NCI-H128 (cell line): Measurements from ENCODE around the gene EEF1AKMT4.
"Not testable (repeated sequence)": the region's sequence is repeated elsewhere in the genome, so short reads cannot be mapped to it uniquely, and the experiment has no call there.

ENCODE experiments used
- DNase-seq: peaks from one replicate; lab custom pipeline; 2025; ENCODE audit not compliant: unreplicated experiment; lab: John Stamatoyannopoulos, UW

Gene EEF1AKMT4

DNA sequence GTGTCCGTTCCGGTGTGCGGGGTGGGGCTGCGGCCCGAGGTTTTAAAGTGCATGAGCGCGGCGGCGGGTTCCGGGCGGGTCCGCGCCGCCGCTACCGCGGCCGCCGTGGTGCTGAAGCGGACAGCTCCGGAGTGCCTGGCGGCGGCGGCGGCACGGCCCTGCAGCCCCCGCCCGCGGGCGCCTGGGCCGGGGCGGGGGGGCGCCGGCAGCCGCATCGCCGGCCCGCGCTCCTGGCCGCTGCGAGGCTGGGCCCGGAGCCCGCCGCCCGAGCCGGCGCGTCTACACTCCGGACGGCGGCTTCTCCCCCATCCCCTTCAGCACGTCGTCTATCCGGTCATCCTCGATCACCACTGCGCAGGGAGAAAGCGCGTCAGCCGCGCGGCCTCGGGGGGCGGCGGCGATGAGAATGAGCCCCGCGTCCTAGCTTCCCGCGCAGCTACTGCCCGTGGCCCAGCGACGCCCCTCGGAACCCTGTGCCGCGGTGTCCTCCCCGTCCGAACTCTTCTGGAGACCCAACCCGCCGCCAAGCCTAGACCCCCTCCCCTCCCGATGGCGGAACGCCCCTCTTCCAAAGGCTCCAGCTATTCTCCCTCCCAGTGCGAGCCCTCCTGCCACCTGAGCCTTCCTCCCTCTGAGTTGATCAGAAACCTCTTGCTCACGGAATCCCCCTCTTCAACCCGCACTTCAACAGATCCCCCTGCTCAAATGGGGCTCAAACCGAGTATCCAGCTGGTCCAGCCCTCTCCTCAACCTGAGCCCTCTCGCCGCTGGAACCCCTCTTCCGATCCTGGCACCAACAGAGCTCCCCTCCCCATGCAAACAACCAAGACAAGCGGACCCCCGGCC lies 10.6 kb downstream of the EEF1AKMT4 start:
- no peak for DNase-seq

DNA sequence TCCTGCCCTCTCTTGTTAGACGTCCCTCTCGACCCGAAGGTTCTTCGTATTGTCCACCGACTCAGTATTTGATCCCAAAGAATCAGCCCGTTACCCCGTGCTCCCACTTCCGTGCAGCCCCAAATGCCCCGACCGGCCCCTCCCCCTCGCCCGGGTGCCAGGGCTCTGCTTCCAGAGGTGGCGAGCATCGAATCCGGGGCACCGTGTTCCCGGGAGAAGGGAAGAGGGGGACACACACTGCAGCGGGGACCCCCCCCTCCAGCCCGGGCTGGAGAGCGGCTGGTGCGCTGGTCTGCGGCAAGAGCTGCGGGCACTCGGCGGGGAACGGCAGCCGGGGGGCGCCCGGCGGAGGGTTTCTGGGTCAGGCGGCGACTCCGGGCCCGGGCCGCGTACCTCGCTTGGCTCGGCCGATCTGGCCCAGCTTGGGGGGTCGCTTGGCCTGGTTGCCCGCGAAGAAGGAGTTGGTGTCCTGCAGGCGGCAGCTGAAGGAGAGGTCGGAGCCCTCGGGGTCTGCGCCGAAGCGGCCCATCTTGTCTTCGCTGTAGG lies 11.3 kb downstream of the EEF1AKMT4 start:
- DNase-seq, result no peak

DNA sequence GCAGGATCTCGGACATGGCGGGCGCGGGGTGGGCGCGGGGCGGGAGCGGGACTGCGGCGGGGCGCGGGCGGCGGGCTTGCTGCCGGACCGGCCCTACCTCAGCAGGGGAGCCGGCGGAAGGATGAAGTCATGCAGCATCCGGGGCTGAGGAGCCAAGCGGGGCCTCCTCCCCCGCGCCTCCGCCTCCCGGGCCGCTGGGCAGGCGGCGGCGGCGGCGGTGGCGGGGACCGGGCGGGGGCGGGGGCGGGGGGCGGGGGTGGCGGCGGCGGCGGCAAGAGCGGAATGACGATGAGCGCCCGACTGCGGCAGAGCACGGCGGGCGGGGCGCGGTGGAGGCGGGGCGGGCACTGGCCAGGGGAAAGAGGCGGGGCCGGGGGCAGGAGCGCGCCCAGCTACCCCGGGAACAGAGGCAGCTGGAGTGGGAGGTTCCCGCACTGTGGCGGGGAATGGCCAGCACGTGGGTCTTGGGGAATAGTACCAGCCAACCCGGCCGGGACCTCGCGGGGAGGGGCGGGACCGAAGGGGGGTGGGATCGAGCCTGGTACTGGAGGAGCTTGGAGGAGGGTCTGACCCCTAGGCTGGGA lies 11.9 kb downstream of the EEF1AKMT4 start, which contains the start of gene CAMK2N2:
CAMK2N2 (minus strand) TSS at position 284 of the 584 bp plus-strand sequence; CDS start at position 16, 268 bp downstream.
- peak; percentile 91 for DNase-seq

DNA sequence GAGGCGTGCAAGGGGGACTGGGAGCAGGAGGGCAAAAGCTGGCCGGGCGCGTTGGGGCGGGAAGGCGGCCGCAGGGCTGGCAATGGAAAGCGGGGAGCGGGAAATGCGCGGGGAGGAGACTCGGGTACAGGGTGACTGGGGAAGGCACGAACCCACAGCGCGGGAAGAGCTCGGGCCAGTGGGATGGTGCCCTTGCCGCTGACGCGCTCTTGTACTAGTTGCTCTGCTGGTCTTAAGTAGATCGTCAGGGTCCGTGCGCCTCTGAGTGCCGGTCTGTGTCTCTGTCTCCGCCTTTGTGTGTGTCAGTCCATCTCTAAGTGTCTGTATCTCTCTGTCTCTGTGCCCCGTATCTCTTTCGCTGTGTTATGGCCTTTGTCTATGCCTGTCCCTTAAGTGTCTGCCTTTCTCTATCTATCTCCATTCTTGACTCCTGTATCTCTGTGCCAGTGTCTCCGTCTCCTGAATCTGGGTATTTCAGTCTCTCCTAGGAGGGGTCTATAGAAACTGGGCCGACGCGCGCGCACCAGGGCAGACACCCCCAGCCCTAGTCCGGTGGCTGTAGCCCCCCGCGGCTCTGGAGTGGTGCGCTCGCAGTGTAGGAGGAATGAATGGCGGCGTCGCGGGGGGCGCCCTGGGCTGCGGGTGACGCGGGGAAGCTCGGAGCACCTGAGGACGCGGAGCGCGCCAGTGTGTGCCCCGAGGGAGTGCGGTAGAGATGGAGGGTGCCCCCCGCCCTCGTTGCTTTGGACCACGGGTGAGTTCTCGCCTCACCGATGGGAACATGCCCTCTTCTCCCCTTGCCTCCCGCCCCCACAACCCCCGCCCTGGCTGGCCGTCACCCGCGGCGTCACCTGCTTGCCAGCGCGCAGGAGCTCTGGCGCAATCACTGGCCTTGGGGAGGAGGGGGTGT lies 12.6 kb downstream of the EEF1AKMT4 start:
- DNase-seq, result no peak

DNA sequence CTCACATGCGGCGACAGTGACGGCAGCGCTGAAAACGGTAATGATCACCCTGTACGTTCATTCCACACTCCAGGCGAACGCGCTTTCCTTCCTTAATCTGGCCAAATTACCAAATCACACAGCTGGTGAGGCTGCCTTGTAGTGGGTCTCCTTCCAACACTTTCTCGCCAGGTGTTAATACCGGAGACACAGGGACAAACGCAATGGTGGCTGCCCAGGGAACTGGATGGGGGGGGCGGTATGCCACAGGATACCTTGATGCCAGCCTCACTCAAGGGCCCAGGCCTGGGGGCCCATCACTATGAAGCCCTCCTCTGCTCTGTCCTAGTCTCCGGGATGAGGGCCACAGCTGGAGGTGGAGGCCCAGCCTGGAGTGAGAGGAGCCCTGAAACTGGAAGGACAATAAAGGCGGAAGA lies 13.3 kb downstream of the EEF1AKMT4 start:
- DNase-seq, result no peak

DNA sequence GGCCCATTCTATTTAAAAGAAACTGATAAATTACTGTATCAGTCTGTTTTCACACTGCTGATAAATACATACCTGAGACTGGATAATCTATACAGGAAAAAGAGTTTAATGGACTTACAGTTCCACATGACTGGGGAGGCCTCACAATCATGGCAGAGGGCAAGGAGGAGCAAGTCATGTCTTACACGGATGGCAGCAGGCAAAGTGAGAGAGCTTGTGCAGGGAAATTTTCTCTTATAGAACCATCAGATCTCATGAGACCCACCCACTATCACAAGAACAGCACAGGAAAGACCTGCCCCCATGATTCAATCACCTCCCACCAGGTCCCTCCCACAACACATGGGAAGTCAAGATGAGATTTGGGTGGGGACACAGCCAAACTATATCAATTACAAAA lies 17.8 kb downstream of the EEF1AKMT4 start:
- DNase-seq, result not testable (repeated sequence)

DNA sequence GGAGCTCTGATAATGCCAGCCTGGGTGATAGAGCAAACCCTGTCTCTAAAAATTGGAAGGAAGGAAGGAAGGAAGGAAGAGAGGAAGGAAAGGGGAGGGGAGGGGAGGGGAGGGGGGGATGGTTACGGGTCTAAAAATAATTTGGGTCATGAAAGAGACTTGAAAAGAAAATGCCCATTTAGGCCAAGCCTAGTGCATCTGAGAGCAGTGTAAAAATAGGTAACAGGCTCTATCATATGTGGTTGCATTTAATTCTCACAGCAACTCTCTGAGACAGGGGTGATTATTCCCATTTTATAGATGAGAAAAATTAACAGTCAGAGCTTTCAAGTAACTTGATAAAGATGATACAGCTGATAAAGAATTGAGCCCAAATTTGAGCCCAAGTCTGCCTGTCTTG lies 22.8 kb downstream of the EEF1AKMT4 start:
- no peak for DNase-seq

DNA sequence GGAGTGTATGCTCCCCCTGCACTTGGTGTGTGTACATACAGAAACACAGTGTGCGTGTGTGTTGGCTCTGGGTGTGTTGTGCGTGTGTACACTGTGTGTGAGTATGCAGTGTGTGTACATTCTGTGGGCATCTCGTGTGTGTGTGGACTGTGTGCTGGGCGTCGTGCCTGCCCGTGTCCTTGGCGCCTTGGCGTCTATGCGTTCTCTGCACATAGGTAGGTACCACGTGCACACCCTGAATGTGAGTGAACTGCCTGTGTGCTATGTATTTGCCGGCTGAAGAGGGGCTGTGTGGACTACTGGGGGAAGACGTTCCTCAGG lies 25.9 kb downstream of the EEF1AKMT4 start:
- DNase-seq, result no peak

DNA sequence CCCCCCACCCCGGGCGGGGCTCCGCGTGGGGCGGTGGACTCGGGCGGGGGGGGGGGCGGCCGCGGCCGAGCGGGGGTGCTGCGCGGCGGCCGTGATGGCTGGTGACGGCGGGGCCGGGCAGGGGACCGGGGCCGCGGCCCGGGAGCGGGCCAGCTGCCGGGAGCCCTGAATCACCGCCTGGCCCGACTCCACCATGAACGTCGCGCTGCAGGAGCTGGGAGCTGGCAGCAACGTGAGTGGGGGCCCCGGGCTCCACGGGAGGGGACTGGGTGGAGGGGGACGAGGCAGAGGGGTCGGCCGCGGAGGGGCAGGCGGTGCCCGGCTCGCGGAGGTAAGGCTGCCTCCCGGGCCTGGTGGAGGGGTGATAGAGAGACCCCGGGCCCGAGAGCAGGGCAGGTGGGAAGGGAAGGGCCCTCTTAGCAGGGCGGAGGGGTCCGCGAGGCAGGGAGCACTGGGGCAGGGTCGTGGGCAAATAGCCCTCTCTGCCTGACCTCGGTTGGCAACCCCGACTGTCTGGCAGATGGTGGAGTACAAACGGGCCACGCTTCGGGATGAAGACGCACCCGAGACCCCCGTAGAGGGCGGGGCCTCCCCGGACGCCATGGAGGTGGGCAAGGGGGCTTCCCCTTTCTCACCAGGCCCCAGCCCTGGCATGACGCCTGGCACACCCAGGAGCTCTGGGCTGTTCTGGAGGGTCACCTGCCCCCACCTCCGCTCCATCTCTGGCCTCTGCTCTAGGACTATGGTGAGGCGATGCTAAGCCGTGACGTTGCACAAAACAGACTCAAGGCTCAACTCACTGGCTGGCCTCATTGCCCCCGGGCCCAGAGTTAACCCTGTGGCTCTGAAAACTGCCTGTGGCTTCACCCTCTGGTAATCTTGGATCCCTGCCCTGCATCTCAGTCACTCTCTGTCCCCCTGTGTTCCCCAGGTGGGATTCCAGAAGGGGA lies 26.8 kb downstream of the EEF1AKMT4 start, which contains the start of gene ECE2:
ECE2 (plus strand) TSS at position 62 of the 950 bp plus-strand sequence; CDS start at position 194, 132 bp downstream.
- DNase-seq, result no peak

DNA sequence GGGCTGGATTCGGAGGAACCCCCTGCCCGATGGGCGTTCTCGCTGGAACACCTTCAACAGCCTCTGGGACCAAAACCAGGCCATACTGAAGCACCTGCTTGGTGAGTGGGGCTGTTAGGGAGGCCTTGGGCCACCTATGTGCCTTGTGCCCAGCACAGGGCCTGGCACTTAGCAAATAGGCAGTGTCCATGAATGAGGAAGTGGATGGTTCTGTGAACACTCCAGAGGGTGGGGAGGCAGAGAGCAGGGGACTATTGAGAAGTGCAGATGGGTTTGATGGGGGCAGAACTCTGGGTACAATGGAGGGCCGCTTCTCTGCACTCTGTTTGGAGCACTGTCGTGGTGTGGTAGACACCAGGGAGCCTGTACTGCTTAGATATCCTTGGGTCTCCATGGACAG lies 27.9 kb downstream of the EEF1AKMT4 start:
- no peak for DNase-seq

DNA sequence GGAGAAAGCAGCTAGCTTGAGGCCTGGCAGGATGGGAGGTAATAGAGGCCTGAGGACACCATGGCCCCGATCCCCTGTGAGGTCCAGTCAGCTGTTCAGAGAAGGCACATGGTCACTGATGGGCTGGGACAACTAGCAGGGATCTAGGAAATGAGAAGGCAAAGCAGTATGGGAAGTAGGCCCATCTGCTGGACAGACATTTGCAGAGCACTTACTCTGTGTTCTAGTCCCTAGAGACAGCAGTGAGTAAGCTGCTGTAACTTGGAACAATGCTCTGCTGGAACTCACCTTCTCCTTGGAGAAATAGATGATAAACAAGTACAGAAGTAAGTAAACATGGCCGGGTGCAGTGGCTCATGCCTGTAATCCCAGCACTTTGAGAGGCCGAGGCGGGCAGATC lies 33.5 kb downstream of the EEF1AKMT4 start:
- DNase-seq, result no peak

DNA sequence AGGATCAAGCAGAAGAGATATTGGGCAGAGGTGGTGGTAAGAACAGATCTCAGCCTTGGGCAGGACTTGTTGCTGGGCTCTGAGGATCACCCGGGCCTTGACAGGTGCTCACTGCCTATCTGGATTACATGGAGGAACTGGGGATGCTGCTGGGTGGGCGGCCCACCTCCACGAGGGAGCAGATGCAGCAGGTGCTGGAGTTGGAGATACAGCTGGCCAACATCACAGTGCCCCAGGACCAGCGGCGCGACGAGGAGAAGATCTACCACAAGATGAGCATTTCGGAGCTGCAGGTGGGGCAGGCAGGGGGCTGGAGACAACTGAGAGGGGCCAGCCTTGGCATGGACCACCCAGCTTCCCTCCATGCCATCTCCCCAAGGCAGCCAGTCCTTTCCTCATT lies 34.2 kb downstream of the EEF1AKMT4 start:
- DNase-seq, result no peak

DNA sequence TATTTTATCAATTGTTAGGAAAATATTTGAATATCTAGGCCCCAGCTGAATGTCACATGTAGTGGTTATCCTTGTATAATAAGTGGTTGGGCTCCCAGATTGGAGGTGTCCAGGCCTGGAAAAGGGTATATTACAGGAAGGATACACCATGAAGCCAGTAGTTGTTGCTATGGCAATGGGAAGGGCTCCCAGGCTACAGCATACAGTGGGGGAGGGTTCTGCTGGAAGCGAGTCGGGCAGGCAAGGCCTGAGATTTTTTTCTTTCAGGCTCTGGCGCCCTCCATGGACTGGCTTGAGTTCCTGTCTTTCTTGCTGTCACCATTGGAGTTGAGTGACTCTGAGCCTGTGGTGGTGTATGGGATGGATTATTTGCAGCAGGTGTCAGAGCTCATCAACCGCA lies 35.2 kb downstream of the EEF1AKMT4 start:
- peak; percentile 71 for DNase-seq

DNA sequence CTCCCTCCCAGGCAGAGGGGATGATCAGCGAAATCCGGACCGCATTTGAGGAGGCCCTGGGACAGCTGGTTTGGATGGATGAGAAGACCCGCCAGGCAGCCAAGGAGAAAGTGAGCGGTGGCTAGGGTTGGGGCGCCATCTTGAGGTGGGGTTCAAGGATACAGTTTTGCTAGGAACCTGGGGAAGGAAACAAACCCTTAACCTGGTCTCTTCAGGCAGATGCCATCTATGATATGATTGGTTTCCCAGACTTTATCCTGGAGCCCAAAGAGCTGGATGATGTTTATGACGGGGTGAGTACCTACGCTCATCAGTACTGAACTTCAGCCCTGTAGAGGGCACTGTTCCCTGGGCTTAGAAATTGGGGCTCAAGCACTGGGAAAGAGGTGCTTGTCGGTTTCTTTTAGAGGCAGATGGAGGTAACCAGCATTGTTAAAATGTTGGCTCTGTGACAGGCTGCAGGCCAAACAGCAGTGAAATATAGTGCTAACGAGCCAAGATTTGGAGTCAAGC lies 40.0 kb downstream of the EEF1AKMT4 start:
- peak; percentile 43 for DNase-seq

DNA sequence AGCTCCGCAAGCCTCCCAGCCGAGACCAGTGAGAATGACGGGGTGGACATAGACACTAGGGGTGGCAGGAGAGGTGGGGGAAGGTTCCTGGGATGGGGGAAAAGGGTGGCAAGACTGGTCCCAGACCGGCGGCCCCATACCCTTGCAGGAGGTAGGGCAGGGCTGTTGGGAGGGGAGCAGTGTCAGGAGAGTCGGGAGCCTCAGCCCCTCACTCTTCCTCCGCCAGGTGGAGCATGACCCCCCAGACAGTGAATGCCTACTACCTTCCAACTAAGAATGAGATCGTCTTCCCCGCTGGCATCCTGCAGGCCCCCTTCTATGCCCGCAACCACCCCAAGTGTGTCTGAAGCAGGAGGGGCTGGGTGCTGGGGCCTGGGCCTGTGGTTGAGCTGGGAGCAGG lies 40.9 kb downstream of the EEF1AKMT4 start:
- no peak for DNase-seq

DNA sequence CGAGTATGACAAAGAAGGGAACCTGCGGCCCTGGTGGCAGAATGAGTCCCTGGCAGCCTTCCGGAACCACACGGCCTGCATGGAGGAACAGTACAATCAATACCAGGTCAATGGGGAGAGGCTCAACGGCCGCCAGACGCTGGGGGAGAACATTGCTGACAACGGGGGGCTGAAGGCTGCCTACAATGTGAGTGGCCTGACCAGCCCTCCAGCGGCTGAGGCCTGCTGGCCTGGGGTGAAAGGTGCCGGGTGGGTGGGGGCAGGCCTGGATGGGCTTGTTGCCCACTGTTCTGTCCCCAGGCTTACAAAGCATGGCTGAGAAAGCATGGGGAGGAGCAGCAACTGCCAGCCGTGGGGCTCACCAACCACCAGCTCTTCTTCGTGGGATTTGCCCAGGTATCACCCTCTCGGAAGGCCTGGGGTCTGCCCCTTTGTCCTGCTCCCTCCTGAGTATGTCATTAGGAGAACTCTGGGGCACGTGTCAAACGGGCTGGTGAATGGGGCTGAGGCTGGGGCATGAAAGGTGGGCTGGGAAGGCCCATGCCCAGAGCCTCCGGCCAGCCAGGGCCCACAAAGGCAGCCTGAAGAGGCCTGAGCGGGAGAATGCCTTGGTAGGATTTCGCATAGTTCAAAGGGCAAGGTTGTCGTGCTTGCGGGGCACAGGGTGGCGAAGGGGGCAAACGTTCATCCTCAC lies 41.7 kb downstream of the EEF1AKMT4 start:
- DNase-seq, result no peak

DNA sequence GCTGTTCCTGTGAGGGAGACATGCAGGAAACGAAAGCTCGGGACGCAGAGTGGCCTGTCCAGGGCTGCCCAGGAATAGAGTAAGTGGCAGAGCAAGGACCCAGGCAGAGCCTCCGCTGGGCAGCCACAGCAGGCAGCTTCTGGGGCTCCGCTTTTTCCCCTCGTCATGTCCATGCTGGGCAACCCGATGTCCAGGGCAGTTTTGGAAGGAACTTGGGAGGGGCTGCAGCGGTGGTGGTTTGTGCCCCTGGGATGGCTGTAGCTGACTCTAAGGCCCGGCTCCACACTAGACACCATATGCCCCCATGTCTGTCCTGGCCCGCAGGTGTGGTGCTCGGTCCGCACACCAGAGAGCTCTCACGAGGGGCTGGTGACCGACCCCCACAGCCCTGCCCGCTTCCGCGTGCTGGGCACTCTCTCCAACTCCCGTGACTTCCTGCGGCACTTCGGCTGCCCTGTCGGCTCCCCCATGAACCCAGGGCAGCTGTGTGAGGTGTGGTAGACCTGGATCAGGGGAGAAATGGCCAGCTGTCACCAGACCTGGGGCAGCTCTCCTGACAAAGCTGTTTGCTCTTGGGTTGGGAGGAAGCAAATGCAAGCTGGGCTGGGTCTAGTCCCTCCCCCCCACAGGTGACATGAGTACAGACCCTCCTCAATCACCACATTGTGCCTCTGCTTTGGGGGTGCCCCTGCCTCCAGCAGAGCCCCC lies 42.4 kb downstream of the EEF1AKMT4 start:
- DNase-seq, result no peak

DNA sequence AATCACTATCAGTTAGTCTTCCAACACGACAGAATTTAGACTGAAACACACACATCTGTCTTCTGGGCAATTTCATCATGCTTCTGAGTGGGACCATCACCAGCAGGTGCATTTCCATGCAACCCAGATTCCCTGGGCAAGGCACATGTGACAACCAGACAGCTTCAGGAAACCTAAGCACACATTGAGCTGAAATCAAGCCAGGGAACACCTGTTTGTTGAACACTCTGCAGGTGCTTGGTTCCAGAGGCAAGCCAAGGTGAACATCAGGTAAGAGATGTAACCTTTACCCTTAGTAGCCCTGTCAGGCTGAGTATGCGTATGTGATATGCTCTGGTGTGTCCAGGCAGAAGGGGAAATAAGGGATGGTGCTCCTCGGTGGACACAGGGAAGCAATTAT lies 46.3 kb downstream of the EEF1AKMT4 start:
- no peak for DNase-seq

DNA sequence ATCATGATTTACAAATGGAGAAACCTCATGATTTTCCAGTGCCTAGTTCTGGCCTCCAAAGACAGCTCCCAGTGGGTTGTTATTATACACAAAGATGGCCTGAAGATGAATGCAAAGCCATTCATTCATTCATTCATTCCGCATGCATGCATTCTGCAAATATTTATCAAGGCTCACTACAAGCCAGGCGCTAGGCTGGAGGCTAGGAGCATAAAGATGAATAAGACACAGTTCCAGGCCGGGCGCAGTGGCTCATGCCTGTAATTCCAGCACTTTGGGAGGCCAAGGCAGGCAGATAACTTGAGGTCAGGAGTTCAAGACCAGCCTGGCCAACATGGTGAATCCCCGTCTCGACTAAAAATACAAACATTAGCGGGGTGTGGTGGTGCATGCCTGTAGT lies 47.1 kb downstream of the EEF1AKMT4 start:
- DNase-seq, result no peak
